ENCODE measurements around the gene GUCY1B1. TPM values are rescaled to one million over a fixed set of nuclear protein-coding genes. Genes with fewer than 3 reads are reported as not detected.

GUCY1B1 gene
- total and polyA plus RNA-seq, 12 donors = 0.87 to 11.6 (median 4.1) TPM

- H3K27me3 ChIP-seq = no peaks in the 10 kb centered on the region
- no peak for DNase-seq
- intact Hi-C loops (cut with DNase I) = no loop called here
- 61 to 87% (median 74%) methylated on average over 2 of the region's 2 CpGs for WGBS, 4 donors
- no peak overlapping the region for H3K27ac ChIP-seq
- no peaks in the 10 kb centered on the region for H3K9me3 ChIP-seq (replicated peaks in 1 of 3)
- H3K4me3 ChIP-seq = no peak overlapping the region
- H3K4me1 ChIP-seq (replicated peaks in 1 of 2) = no peaks in the 10 kb centered on the region
- no peak for TF ChIP-seq CTCF (IDR thresholded peaks at IDR 0.05)
- TF ChIP-seq POLR2A (IDR thresholded peaks at IDR 0.05) = no peak
- no peaks in the 10 kb centered on the region for H3K36me3 ChIP-seq (replicated peaks in 1 of 2)
Observed at GRCh38 chr4:155738548-155738947, 20.3 kb upstream of the GUCY1B1 start.

GRCh38 chr4:155741546-155741945, 17.3 kb upstream of the GUCY1B1 start:
- WGBS, 4 donors = 58 to 93% (median 82%) methylated on average over 1 of the region's 1 CpG
- Histone ChIP-seq H3K27me3 (no peaks in the 10 kb centered on the region), H3K4me1 (replicated peaks in 1 of 2) (no peaks in the 10 kb centered on the region), H3K9me3 (replicated peaks in 1 of 3) (no peaks in the 10 kb centered on the region), H3K4me3 (no peak overlapping the region), H3K36me3 (replicated peaks in 1 of 2) (no peaks in the 10 kb centered on the region), H3K27ac (no peak overlapping the region)
- no peak for DNase-seq
- no peak for TF ChIP-seq POLR2A (IDR thresholded peaks at IDR 0.05)
- no peak for TF ChIP-seq CTCF (IDR thresholded peaks at IDR 0.05)
- intact Hi-C loops (cut with DNase I) = no loop called here

GRCh38 chr4:155742310-155743015, 16.4 kb upstream of the GUCY1B1 start:
- Histone ChIP-seq H3K36me3 (replicated peaks in 1 of 2) (no peaks in the 10 kb centered on the region), H3K9me3 (replicated peaks in 1 of 3) (no peaks in the 10 kb centered on the region), H3K27ac (no peak overlapping the region), H3K4me3 (no peak overlapping the region), H3K27me3 (no peaks in the 10 kb centered on the region), H3K4me1 (replicated peaks in 1 of 2) (no peaks in the 10 kb centered on the region)
- no peak for TF ChIP-seq CTCF (IDR thresholded peaks at IDR 0.05)
- no peak for TF ChIP-seq POLR2A (IDR thresholded peaks at IDR 0.05)
- intact Hi-C loops (cut with DNase I) = no loop called here
- 61 to 88% (median 75%) methylated on average over 3 of the region's 3 CpGs for WGBS, 4 donors
- no peak for DNase-seq

GRCh38 chr4:155745984-155746383, 12.8 kb upstream of the GUCY1B1 start:
- TF ChIP-seq POLR2A (IDR thresholded peaks at IDR 0.05) (no peak), CTCF (IDR thresholded peaks at IDR 0.05) (no peak)
- no peak for DNase-seq
- intact Hi-C loops (cut with DNase I) = no loop called here
- Histone ChIP-seq H3K4me1 (replicated peaks in 1 of 2) (no peaks in the 10 kb centered on the region), H3K9me3 (replicated peaks in 1 of 3) (no peaks in the 10 kb centered on the region), H3K27me3 (no peaks in the 10 kb centered on the region), H3K36me3 (replicated peaks in 1 of 2) (no peaks in the 10 kb centered on the region), H3K27ac (no peak overlapping the region), H3K4me3 (no peak overlapping the region)
- WGBS, 4 donors = 63 to 71% (median 66%) methylated on average over 5 of the region's 5 CpGs
